GM19372 (cell line): Measurements from ENCODE around the gene TMOD2.
"Not testable (repeated sequence)": the region's sequence is repeated elsewhere in the genome, so short reads cannot be mapped to it uniquely, and the experiment has no call there.

Experiments
- ATAC-seq: cut with Tn5 transposase; IDR thresholded peaks from one replicate; pipeline ENCODE4 v1.9.1; 2021; ENCODE audit warnings: mild to moderate bottlenecking, low read depth, moderate library complexity; ENCODE audit not compliant: unreplicated experiment

The TMOD2 gene

DNA sequence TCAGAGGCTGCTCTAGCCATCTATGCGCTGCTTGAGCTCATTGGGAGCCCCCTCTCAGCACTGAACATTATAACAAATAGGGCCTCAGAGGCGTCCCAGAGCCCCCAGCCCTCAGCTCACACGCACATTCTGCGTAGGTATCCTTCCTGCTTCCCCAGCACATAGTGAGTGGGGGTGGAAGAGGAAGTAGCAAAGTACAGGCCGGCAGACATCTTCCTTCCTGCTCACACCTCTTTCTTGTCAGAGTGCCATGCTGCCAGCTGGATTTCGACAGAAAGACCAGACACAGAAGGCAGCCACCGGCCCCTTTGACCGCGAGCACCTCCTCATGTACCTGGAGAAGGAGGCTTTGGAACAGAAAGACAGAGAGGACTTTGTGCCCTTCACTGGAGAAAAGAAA, 16.6 kb downstream of the TMOD2 start:
- no peak for ATAC-seq

DNA sequence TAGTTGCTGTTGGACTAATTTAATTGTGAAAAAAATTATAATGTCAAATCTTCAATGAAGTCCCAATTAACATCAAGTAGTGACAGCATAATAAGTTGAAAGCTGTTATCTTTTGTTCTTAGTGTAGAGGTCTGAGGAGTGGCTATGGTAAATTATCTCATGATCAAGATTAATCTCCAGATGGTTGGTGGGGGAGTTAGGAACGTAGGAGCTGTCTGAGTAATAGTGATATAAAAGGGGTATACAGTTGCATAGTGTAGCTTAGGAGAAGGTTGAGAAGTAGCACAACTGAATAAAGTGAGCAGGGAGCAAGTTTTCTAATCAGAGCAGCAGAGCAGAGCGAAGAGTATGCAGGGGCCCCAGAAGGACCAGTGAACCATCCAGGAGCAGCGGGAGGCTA, 19.5 kb downstream of the TMOD2 start:
- no peak for ATAC-seq

DNA sequence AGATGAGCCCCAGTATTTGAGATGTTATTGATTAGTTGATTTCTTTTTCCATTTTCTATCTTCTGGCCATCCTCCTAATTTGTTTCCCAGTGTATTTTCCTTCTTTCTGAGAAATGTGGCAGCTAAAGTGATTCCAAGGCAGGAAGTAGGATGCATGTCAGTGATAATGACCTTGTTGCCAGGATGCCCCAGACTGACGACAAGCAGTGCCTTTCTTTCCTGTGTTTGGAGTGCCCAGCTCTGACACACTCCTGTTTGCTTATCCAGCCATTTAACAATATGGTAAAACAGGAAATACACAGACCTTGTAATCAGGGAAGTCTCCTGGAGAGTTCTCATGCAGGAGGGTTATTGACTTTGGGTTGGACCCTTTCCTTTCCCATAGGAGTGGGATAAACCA, 20.4 kb downstream of the TMOD2 start:
- no peak for ATAC-seq

DNA sequence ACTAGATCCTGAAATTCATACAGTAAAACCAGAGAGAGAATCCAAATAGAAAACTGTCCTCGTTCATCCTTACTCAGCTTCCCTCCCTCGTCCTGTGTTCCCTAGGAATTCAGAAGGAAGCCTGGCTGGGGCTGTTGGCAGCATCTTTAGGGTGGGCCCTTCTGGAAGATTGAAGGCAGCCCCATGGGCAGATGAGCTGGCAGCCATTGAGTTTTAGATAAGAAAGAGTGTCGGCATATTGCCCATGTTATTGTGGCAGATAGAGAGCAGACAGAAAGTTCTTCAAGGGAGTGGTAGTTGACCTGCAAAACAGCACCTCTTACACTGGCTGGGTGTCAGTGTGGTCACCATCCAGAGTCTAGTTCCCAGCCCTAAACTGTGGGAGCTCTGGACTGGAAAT, 23.5 kb downstream of the TMOD2 start:
- ATAC-seq: no peak

DNA sequence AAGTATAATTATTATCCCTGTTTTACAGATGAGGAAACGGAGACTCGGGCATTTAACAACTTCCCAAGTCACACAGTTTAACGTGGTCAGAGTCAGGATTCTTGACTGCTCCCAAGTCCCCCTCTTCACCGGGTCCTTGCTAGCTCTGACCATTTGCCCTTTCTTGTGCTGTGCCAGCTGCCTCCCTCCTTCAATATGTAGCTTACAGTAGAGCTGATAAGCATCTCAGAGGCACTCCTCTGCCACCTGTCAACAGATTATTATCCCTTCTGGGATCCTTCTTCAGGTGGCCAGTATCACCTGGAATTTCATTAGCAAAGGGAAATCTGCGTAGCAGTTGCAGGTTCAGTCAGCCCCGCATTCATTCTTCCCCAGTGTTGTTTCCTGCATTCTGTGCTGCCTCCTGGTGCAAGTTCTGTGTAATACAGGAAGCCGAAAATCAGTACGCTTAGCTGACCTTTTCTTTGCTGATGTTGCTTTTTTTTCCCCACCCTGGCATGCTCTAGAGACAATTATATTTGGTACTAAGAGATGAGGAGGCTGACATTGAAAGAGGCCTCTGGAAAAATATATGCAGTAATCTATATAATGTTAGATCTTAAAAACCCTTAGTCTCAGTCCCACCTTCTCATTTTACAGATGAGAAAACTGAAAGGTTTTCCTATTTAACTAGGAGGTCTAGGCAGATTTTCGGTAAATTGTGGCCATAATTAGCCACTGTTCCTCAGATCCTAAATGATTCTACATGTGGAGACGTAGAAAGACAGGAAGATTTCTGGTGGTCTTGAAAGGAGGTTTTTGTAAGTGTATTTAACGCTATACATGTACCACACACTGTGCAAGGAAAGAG, 24.8 kb downstream of the TMOD2 start:
- ATAC-seq: no peak

DNA sequence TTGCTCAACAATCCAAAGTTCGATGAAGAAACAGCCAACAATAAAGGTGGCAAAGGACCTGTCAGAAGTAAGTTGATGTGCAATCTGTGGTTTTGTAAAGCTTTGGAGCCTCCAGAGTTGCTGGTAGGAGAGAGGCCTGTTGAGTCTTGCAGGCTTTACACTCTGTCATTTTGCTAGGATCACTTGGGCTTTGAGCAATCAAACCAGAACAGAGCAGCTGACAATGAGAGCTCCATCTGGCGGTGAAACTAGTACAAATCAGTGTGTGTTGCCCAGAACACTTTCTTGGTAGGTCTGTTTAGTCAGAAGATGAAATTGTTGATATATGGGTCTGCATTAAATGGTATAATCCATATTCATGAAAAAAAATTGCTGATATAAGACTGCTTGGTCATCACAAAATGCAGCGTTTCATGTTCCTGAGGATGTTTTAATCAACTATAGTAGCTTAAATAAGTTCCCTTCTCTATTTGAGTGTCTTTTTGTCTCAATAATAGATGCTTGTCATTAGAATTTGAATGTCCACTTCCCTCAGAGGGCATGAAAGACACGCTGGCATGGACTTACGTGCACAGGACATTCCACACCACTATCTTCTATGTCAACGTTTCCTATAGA, 25.7 kb downstream of the TMOD2 start:
- peak; percentile 57 for ATAC-seq

DNA sequence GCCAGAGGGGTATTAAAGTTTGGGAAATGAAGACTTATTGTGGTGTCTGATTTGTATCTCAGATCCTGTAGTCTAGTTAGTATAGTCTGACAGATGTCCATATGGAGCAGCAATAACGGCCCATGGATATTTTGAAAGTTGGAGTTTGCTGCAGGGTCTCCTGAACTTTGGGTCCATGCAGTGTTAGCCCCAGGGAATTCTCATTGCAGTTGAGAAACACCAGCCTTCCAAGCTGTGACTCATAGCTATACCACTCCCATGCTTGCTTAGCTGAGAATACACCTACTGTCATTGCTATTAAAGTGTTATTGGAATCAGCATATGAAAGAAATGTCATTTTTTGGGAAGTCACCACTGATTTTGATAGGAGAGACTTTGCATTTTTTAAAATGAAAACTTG, 29.2 kb downstream of the TMOD2 start:
- no peak for ATAC-seq

DNA sequence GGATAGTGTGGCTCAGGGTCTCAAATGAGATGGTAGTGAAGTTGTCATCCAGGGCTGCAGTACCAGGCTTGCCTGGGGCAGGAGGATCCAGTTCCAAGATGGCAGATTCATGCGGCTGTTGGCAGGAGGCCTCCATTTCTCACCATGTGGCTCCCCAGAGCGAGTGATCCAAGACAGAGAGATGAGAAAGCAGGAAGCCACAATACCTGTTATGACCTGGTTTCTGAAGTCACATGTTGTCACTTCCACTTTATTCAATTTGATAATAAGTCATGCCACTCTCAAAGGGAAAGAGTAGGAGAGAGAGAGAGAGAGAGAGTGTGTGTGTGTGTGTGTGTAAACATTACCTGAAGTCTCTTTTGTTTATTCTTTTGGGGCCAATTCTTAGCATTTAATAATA, 30.1 kb downstream of the TMOD2 start:
- ATAC-seq: no peak

DNA sequence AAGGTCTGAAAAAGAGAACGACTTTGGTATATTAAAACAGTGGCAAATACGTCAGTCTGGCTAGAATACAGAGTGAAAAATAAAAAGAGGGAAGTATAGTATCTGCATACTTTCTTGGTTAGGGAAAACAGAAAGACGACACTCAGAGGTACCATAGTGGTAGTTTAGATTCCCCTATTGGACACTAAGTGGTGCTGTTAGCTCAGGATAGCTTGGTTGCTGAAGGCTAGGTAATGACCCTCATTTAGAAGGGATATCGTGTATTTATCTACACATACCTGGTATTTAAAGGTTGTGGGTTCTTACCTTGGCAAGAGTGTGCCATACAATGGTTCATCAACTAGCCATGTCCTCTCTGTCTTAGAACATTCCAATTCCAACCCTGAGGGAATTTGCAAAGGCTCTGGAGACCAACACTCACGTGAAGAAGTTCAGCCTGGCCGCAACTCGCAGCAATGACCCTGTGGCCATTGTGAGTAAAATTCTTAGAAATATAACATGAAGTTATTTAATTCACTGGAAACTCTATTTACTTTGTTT, 31.0 kb downstream of the TMOD2 start:
- no peak for ATAC-seq

DNA sequence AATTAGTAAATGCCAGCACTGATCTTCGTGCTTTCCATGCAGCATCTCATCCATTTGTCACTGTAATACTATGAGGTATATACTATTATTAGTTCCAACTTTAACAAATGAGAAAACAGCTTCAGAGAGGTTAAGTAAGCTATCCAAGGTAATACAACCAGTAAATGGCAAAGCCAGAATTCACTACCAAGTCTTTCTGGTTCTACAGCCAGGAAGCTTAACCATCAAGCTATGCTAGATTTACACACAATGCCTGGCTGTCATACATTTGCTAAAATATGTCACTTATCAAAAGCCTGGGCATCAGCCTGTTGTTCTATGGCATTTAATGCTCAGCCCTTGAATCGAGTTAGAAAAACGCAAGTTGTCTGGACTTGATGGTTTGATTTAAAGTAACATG, 32.6 kb downstream of the TMOD2 start:
- ATAC-seq: no peak

DNA sequence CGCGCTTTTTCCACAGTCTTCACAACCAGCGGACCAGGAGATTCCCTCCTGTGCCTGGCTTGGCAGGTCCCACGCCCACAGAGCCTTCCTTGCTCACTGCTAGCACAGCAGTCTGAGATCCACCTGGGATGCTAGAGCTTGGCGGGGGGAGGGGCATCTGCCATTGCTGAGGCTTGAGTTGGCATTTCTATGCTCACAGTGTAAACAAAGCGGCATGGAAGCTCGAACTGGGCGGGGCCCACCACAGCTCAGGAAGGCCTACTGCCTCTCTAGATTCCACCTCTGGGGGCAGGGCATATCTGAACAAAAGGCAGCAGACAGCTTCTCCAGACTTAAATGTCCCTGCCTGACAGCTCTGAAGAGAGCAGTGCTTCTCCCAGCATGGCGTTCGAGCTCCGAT, 35.7 kb downstream of the TMOD2 start:
- ATAC-seq: not testable (repeated sequence)

DNA sequence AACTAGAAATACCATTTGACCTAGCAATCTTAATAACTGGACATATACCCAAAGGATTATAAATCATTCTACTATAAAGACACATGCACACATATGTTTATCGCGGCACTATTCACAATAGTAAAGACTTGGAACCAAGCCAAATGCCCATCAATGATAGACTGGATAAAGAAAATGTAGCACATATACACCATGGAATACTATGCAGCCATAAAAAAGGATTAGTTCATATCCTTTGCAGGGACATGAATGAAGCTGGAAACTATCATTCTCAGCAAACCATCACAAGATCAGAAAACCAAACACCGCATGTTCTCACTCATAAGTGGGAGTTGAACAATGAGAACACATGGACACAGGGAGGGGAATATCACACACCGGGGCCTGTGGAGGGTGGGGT, 41.1 kb downstream of the TMOD2 start:
- not testable (repeated sequence) for ATAC-seq

DNA sequence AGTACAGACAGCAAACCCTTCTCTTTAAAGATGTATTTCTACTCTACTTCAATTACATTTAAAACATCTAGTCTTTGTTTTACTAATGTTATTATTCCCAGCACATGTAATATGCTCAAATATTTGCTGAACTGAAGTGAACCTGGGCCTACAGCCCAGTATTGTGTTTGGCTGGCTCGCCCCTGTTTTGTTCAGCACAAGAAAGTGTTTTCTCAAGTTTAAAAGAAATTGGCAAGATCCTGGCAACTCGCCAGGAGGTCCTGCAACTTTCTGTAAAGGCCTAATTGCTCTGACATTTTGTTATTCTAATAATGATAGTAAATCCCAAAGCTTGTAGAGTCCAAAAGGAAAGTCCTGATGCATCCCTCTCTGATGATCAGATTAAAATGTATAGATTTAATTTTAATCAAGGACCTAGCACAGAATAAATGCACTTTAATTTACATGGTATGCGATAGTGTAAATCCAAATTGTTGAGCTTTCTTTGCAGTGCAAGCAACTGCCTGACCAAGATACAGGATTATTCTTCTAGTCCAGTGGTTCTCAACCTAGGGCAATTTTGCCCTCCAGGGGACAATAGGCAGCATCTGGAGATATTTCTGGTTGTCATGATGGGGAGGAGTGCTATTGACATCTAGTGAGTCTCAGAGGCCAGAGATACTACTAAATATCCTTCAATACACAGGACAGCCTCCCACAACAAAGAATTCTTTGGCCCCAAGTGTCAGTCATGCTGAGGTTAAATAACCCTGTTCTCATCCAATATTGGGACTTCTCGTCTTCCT, 42.3 kb downstream of the TMOD2 start:
- no peak for ATAC-seq

DNA sequence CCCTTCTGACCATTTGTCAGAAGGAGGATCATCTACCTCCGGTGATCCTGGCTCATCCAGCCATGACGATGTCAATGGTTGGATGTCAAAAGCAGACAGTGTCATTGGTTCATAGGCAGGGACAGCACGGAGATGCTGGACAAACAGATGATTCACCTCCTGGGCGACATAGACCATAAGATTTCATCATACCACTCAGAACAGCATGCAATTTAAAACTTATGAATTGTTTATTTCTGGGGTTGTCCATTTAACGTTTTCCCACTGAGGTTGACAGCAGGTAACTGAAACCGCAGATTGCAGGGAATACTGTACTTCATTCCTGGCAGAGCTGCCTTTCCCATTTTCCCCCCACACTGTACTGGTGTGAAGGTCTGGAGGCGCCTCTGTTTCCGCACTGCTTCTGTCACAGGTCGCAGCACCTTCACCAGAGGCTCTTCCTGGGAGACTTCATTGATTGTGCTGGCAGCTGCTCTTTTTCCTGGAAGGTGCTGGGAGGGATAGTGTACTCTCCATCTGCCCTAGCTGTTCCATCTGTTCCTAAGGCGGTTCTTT, 45.5 kb downstream of the TMOD2 start:
- no peak for ATAC-seq

DNA sequence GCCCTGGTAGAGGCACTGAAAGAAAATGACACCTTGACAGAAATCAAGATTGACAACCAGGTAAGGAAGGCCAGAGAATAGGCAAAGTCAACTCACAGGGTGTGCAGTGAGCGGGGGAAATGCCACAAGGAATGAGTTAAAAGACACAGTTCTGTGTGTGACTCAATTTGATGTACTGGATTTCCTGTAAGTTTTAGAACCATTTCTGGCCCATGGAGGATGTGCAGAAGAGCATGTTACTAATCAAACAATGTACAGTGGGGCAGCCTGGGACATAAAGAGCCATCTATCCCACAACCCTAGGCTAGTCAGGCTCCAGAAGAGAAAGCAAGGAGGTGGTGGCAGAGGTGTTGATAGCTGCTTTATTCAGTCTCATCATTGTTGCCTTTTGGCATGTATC, 46.9 kb downstream of the TMOD2 start:
- no peak for ATAC-seq

DNA sequence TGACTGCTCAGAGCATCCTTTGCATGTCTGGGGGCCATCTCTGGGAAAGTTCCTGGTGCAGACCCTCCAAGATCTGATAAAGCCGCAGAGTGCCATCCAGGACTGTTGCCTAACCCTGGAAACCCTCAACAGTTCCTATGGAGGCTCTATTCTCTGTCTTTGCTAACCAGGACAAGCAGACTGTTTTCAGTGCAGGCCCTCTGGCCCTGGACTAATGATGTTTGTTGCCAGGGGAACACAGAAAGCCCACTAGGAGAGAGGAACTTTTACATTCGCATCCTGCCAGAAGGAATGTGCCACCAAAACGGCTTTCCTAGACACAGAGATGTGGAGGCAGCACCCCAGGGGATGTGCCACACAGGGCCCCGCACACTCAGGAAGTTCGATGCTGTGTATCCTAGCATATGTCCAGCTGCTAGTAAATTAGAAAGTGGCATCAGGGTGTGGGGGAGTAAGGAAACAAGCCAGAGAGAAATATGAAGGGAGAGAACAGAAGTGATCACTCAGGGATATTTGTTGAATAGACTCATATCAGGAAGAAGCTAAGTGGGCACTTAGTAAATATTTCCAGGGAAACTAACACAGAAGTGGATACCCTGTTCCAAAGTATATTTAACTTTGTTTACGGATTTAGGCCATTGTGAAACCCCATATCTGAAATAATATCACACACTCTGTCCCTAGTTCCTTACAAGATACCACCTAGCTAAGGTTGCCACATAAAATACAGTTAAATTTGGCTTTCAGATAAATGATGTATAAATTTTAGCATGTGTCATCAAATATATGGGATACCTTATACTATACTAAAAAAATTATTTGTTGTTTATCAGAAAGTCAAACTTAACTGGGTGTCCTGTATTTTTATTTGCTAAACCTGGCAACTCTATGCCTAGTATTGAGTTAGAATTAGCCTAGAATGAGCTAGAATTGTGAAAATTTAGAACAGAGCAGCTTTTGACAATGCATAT, 48.2 kb downstream of the TMOD2 start:
- ATAC-seq: no peak

DNA sequence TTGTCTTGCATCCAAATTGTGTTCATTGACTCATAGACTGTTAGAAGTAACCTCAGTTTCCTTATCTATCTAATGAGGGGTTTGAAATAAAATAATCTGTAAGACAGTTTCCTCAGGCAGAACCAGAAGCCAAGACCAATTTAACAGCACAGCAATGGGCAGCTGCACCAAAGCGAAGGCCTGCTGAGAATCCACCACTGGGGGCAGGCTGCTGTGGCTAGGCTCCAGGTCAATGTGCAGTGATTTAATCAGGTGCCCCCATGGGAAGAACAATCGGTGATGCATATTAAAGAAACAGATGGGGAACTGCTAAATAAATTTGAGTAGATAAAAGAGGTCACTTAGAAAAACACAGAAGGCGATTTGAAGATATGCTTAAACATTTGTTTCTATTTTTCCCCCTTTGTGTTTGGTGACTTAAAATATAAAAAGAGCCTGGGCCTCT, 50.0 kb downstream of the TMOD2 start:
- no peak for ATAC-seq

DNA sequence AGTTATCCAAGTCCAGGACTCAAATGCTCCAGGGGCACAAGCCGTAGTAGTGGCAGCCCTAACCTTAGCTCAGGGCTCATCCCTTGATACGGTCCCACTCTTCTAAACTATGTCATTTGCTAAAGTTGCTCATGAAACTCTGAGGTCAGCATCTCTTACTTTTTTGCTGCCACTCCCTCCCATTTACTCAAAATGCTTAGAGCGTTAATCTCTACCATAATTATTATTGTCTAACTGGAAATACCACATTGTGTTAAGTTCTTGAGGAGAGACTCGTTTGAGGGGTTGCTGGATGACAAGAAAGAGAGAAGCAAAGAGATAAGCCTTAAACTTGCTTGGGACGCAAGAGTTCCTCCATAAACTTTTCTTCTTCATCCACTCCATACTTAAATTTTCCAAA, 51.2 kb downstream of the TMOD2 start:
- ATAC-seq: no peak

DNA sequence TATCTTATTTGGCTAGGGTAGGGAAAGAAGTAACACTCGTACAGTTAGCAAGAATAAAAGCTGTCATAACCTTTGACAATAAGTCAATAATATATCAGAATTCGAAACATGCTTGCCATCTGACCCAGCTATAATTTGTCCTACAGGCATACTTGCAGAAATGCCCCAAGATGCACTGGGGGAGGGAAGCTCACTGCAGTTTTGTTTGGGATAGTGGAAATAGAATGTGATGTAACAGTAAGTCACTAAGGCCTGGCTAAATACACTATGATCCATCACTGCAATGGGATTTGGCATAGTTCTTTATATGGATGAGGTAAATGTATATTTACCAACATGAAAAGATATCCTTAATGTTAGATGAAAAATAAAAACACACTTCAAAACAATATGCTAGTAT, 52.6 kb downstream of the TMOD2 start:
- no peak for ATAC-seq

DNA sequence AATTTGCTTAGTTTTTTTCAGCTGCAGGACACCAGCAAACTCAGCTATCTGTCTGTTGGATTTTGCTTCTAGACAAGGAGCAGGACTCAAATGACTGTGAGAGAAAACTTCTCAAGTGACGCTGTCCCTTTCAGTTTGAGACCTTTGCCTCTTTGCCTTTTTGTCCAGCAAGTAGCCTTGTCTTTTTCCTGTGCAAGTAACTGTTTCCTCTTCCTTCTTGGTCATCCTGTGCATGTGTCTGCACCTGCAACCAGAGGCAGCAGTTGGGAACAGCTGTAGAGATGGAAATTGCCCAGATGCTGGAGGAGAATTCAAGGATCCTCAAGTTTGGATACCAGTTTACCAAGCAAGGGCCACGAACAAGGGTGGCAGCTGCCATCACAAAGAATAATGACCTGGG, 54.7 kb downstream of the TMOD2 start:
- no peak for ATAC-seq
